WTC11 (cell line): Measurements from ENCODE around the gene IFT27. TPM values are rescaled to one million over a fixed set of nuclear protein-coding genes. Genes with fewer than 3 reads are reported as not detected.

Experiments used
- ATAC-seq: fragments of 200-7000 bp; cut with Tn5 transposase; 2 replicates; pipeline ENCODE4 v1.10.0; 2021; ENCODE audit warnings: mild to moderate bottlenecking, moderate library complexity
- CTCF ChIA-PET: fragments of 300-600 bp; sonication (Branson Sonifier 250); formaldehyde crosslinking; loops from one replicate; lab custom pipeline; 2021; ENCODE audit warnings: antibody characterized with exemption; lab: Charles Lee
- POLR2A ChIA-PET: fragments of 350-600 bp; sonication (Branson Sonifier 250); formaldehyde crosslinking; loops from one replicate; lab custom pipeline; 2021; ENCODE audit warnings: antibody characterized with exemption; lab: Charles Lee
- DNase-seq: peaks from one replicate; pipeline ENCODE4 v3.0.0; 2021; ENCODE audit warnings: low spot score
- H3K27ac Mint-ChIP-seq: 2 replicates; pipeline ENCODE4 v1.8.0; 2021; ENCODE audit warnings: mixed read lengths
- H3K27me3 Mint-ChIP-seq: 2 replicates; pipeline ENCODE4 v1.8.0; 2021; ENCODE audit warnings: low read depth, mild to moderate bottlenecking, moderate library complexity, mixed read lengths
- H3K36me3 Mint-ChIP-seq: 2 replicates; pipeline ENCODE4 v1.8.0; 2021; ENCODE audit warnings: mixed read lengths
- H3K4me1 Mint-ChIP-seq: 2 replicates; pipeline ENCODE4 v1.8.0; 2022; ENCODE audit warnings: mixed read lengths
- H3K4me3 Mint-ChIP-seq: 2 replicates; pipeline ENCODE4 v1.8.0; 2021; ENCODE audit warnings: mild to moderate bottlenecking, moderate library complexity, mixed read lengths
- H3K9me3 Mint-ChIP-seq: 2 replicates; pipeline ENCODE4 v1.8.0; 2021; ENCODE audit warnings: mixed read lengths
- KAT7 ChIP-seq: sonication (generic); formaldehyde crosslinking; IDR thresholded peaks from 2 replicates; pipeline ENCODE4 v1.8.1; 2023; ENCODE audit warnings: missing genetic modification reagents, mild to moderate bottlenecking, borderline replicate concordance
- NFATC4 ChIP-seq: fragments of 250-450 bp; sonication (Bioruptor Pico); IDR thresholded peaks from 2 replicates; pipeline ENCODE4 v1.9.0; 2021; ENCODE audit warnings: mild to moderate bottlenecking
- OVOL2 ChIP-seq: fragments of 250-450 bp; sonication (Bioruptor Pico); IDR thresholded peaks from 2 replicates; pipeline ENCODE4 v1.9.0; 2021; ENCODE audit warnings: mild to moderate bottlenecking, borderline replicate concordance
- PRRX2 ChIP-seq: fragments of 250-450 bp; sonication (Bioruptor Pico); IDR thresholded peaks from 2 replicates; pipeline ENCODE4 v1.8.0; 2021; ENCODE audit warnings: mild to moderate bottlenecking
- RELA ChIP-seq: sonication (generic); formaldehyde crosslinking; IDR thresholded peaks from 2 replicates; pipeline ENCODE4 v1.8.1; 2022; ENCODE audit warnings: missing genetic modification reagents, mild to moderate bottlenecking, borderline replicate concordance
- ZNF281 ChIP-seq: sonication (generic); formaldehyde crosslinking; IDR thresholded peaks from 2 replicates; pipeline ENCODE4 v1.8.0; 2023; ENCODE audit warnings: mild to moderate bottlenecking, missing genetic modification reagents
- ZNF396 ChIP-seq: fragments of 250-450 bp; sonication (Bioruptor Pico); IDR thresholded peaks from 2 replicates; pipeline ENCODE4 v1.8.0; 2021; ENCODE audit warnings: mild to moderate bottlenecking, moderate library complexity, borderline replicate concordance
- total RNA-seq: library from RNA; stranded (reverse); gene quantifications from 3 replicates; pipeline ENCODE4 v1.2.3, GENCODE V29; 2021
- TF ChIP-seq, protein P1 (sequence below): sonication (generic); formaldehyde crosslinking; IDR thresholded peaks from 2 replicates; pipeline ENCODE4 v1.8.0; 2022; ENCODE audit warnings: missing genetic modification reagents
- TF ChIP-seq, protein P2 (sequence below): fragments of 200-600 bp; IDR thresholded peaks from 2 replicates; pipeline ENCODE4 v1.8.0; 2022; ENCODE audit warnings: antibody characterized with exemption
- TF ChIP-seq, protein P3 (sequence below): sonication (generic); formaldehyde crosslinking; IDR thresholded peaks from 2 replicates; pipeline ENCODE4 v1.8.1; 2022; ENCODE audit warnings: mild to moderate bottlenecking, missing genetic modification reagents, moderate library complexity, borderline replicate concordance
- TF ChIP-seq, protein P4 (sequence below): fragments of 250-450 bp; sonication (Bioruptor Pico); IDR thresholded peaks from 2 replicates; pipeline ENCODE4 v1.9.0; 2021; ENCODE audit warnings: mild to moderate bottlenecking
- TF ChIP-seq, protein P5 (sequence below): sonication (generic); formaldehyde crosslinking; IDR thresholded peaks from 2 replicates; pipeline ENCODE4 v1.8.1; 2023; ENCODE audit warnings: mild to moderate bottlenecking, missing genetic modification reagents, moderate library complexity
- TF ChIP-seq, protein P6 (sequence below): fragments of 250-450 bp; sonication (Bioruptor Pico); IDR thresholded peaks from 2 replicates; pipeline ENCODE4 v1.8.0; 2021; ENCODE audit warnings: mild to moderate bottlenecking

Gene IFT27
- total RNA-seq, 1 experiment from 2014 or later = 47.9 TPM

- Mint-ChIP-seq H3K27me3 (no peaks in the 10 kb centered on the region; the same call in none of the 2 replicates), H3K27ac (no peak overlapping the region; the same call in 1 of the 2 replicates), H3K4me3 (no peak overlapping the region), H3K36me3 (no peaks in the 10 kb centered on the region), H3K4me1 (peaks cover 43% of the 10 kb centered on the region), H3K9me3 (no peaks in the 10 kb centered on the region)
- DNase-seq = no peak
- no peak for ATAC-seq
- ChIA-PET CTCF (interaction anchor here (1.8 kb wide), 1 partner anchor 15 kb away, joined by 8 read pairs; no protein-coding TSS in a partner anchor), POLR2A (no interaction called here)
- no peak for TF ChIP-seq ZNF281 (CRISPR knock-in tag)
- TF ChIP-seq, protein P1, sequence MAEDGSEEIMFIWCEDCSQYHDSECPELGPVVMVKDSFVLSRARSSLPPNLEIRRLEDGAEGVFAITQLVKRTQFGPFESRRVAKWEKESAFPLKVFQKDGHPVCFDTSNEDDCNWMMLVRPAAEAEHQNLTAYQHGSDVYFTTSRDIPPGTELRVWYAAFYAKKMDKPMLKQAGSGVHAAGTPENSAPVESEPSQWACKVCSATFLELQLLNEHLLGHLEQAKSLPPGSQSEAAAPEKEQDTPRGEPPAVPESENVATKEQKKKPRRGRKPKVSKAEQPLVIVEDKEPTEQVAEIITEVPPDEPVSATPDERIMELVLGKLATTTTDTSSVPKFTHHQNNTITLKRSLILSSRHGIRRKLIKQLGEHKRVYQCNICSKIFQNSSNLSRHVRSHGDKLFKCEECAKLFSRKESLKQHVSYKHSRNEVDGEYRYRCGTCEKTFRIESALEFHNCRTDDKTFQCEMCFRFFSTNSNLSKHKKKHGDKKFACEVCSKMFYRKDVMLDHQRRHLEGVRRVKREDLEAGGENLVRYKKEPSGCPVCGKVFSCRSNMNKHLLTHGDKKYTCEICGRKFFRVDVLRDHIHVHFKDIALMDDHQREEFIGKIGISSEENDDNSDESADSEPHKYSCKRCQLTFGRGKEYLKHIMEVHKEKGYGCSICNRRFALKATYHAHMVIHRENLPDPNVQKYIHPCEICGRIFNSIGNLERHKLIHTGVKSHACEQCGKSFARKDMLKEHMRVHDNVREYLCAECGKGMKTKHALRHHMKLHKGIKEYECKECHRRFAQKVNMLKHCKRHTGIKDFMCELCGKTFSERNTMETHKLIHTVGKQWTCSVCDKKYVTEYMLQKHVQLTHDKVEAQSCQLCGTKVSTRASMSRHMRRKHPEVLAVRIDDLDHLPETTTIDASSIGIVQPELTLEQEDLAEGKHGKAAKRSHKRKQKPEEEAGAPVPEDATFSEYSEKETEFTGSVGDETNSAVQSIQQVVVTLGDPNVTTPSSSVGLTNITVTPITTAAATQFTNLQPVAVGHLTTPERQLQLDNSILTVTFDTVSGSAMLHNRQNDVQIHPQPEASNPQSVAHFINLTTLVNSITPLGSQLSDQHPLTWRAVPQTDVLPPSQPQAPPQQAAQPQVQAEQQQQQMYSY = peak; percentile 66; the same call in 1 of the 2 replicates
Measured at GRCh38 chr22:36797374-36797773, 21.5 kb upstream of the IFT27 start.

DNA sequence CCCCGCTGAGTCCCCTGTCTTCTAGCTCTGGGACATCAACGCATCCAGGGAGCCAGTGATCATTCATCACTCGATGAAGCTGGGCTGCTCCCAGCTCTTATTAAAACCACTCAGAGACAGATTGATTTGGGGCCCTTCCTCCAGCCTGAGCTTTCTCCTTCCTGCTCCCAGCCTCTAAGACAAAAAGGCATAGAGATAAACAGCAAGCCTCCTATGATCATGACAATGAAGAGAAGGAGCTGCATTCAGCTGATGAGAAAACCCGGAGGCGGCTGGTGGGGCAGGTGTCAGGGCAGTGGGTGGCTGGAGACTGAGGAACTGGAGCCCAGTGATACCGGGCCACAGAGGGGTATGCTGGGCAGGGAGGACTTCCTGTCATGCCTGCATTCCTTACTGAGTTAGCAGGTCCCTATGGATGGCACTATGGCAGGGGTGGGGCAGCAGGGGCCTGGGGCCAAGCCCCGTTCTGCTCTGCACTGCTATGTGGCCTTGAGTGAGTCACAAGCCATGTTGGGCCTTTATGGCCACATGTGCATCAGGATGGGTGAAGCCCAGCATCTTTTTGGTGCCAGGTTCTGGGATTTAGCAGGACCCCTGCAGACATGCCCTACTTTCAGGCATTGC lies 20.7 kb upstream of the IFT27 start:
- peaks cover 43% of the 10 kb centered on the region for H3K4me1 Mint-ChIP-seq
- no peaks in the 10 kb centered on the region for H3K36me3 Mint-ChIP-seq
- no peak overlapping the region for H3K27ac Mint-ChIP-seq
- no peak for DNase-seq
- CTCF ChIA-PET = interaction anchor here (0.5 to 1.8 kb wide), 7 partner anchors 10 to 415 kb away, joined by 3 to 11 read pairs (median 5); no protein-coding TSS in a partner anchor
- no peaks in the 10 kb centered on the region; the same call in none of the 2 replicates for H3K27me3 Mint-ChIP-seq
- peak; percentile 60 for ATAC-seq
- H3K4me3 Mint-ChIP-seq = no peak overlapping the region
- H3K9me3 Mint-ChIP-seq = no peaks in the 10 kb centered on the region
- TF ChIP-seq, protein P1 = peak; percentile 94
- TF ChIP-seq, protein P2, sequence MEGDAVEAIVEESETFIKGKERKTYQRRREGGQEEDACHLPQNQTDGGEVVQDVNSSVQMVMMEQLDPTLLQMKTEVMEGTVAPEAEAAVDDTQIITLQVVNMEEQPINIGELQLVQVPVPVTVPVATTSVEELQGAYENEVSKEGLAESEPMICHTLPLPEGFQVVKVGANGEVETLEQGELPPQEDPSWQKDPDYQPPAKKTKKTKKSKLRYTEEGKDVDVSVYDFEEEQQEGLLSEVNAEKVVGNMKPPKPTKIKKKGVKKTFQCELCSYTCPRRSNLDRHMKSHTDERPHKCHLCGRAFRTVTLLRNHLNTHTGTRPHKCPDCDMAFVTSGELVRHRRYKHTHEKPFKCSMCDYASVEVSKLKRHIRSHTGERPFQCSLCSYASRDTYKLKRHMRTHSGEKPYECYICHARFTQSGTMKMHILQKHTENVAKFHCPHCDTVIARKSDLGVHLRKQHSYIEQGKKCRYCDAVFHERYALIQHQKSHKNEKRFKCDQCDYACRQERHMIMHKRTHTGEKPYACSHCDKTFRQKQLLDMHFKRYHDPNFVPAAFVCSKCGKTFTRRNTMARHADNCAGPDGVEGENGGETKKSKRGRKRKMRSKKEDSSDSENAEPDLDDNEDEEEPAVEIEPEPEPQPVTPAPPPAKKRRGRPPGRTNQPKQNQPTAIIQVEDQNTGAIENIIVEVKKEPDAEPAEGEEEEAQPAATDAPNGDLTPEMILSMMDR = no peak
- POLR2A ChIA-PET = interaction anchor here (0.8 kb wide), 1 partner anchor 8 kb away, joined by 3 read pairs; no protein-coding TSS in a partner anchor

- Mint-ChIP-seq H3K27me3 (no peaks in the 10 kb centered on the region; the same call in 1 of the 2 replicates), H3K9me3 (no peaks in the 10 kb centered on the region), H3K27ac (no peak overlapping the region), H3K4me3 (no peak overlapping the region), H3K36me3 (no peaks in the 10 kb centered on the region), H3K4me1 (peaks cover 43% of the 10 kb centered on the region)
- ATAC-seq (no peak), DNase-seq (no peak)
- ChIA-PET CTCF (interaction anchor here (1.0 to 1.8 kb wide), 6 partner anchors 14 to 182 kb away, joined by 3 to 11 read pairs (median 6); partner anchors contain the start of gene IFT27), POLR2A (no interaction called here)
- TF ChIP-seq, protein P3, sequence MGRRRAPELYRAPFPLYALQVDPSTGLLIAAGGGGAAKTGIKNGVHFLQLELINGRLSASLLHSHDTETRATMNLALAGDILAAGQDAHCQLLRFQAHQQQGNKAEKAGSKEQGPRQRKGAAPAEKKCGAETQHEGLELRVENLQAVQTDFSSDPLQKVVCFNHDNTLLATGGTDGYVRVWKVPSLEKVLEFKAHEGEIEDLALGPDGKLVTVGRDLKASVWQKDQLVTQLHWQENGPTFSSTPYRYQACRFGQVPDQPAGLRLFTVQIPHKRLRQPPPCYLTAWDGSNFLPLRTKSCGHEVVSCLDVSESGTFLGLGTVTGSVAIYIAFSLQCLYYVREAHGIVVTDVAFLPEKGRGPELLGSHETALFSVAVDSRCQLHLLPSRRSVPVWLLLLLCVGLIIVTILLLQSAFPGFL (CRISPR knock-in tag) = no peak
- TF ChIP-seq OVOL2 (CRISPR knock-in tag) (no peak), ZNF396 (CRISPR knock-in tag) (no peak), KAT7 (CRISPR knock-in tag) (no peak), PRRX2 (no peak), NFATC4 (CRISPR knock-in tag) (no peak), RELA (CRISPR knock-in tag) (no peak)
- TF ChIP-seq, protein P4, sequence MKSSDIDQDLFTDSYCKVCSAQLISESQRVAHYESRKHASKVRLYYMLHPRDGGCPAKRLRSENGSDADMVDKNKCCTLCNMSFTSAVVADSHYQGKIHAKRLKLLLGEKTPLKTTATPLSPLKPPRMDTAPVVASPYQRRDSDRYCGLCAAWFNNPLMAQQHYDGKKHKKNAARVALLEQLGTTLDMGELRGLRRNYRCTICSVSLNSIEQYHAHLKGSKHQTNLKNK (CRISPR knock-in tag) = no peak
- TF ChIP-seq, protein P5, sequence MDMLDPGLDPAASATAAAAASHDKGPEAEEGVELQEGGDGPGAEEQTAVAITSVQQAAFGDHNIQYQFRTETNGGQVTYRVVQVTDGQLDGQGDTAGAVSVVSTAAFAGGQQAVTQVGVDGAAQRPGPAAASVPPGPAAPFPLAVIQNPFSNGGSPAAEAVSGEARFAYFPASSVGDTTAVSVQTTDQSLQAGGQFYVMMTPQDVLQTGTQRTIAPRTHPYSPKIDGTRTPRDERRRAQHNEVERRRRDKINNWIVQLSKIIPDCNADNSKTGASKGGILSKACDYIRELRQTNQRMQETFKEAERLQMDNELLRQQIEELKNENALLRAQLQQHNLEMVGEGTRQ (CRISPR knock-in tag) = no peak
- TF ChIP-seq, protein P6, sequence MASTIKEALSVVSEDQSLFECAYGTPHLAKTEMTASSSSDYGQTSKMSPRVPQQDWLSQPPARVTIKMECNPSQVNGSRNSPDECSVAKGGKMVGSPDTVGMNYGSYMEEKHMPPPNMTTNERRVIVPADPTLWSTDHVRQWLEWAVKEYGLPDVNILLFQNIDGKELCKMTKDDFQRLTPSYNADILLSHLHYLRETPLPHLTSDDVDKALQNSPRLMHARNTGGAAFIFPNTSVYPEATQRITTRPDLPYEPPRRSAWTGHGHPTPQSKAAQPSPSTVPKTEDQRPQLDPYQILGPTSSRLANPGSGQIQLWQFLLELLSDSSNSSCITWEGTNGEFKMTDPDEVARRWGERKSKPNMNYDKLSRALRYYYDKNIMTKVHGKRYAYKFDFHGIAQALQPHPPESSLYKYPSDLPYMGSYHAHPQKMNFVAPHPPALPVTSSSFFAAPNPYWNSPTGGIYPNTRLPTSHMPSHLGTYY (CRISPR knock-in tag) = no peak
Measured at GRCh38 chr22:36795633-36796032, 19.7 kb upstream of the IFT27 start.
